ENCODE measurements around the gene POLR1H.
"Not testable (repeated sequence)": the region's sequence is repeated elsewhere in the genome, so short reads cannot be mapped to it uniquely, and the experiment has no call there.

POLR1H gene, protein sequence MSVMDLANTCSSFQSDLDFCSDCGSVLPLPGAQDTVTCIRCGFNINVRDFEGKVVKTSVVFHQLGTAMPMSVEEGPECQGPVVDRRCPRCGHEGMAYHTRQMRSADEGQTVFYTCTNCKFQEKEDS

GRCh38 chr6:30061092-30061857 is at the start of gene POLR1H:
Gene POLR1H (plus strand): TSS chr6:30061265. CDS start chr6:30061525, 260 bp downstream.
- DNase-seq (ENCODE audit: low spot score), result peak; percentile 72

GRCh38 chr6:30013291-30013922 is 47.7 kb upstream of the POLR1H start:
- peak; percentile 60 for DNase-seq (ENCODE audit: low spot score)

- no peak for DNase-seq (ENCODE audit: low spot score)
Measured at GRCh38 chr6:30019819-30020218, 41.2 kb upstream of the POLR1H start.

- DNase-seq (ENCODE audit: low spot score), result no peak
Measured at GRCh38 chr6:30020626-30021025, 40.4 kb upstream of the POLR1H start.

DNA sequence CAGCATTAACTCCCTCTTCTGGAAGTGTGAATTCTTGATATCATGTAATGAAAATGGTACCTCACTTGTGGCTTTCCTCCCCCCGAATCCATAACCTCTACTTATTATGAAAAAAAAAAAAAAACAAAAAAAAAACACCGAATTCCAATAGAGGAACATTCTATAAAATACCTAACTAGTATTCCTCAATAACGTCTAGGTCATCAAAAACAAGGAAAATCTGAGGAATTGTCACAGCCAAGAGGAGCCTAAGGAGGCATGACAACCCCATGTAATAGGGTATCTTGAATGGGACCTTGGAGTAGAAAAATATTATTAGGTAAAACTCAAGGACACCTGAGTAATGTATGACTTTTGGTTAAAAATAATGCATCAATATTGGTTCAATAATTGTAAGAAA is 38.9 kb upstream of the POLR1H start:
- DNase-seq (ENCODE audit: low spot score), result no peak

DNA sequence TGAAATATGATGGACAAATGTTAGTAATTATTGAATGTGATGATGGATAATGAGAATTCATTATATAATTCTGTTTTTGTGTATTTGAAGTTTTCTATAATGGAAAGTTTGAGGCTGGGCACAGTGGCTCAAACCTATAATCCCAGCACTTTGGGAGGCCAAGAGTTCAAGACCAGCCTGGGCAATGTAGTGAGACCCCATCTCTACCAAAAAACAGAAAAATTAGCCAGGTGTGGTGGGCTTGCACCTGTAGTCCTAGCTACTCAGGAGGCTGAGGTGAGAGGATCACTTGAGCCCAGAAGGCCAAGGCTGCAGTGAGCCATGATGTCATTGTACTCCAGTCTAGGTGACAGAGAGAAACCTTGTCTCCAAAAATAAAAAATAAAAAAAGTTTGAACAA is 38.4 kb upstream of the POLR1H start:
- not testable (repeated sequence) for DNase-seq (ENCODE audit: low spot score)

- DNase-seq (ENCODE audit: low spot score), result peak; percentile 15
Measured at GRCh38 chr6:30025186-30025585, 35.9 kb upstream of the POLR1H start.

GRCh38 chr6:30029588-30029987 is 31.5 kb upstream of the POLR1H start:
- DNase-seq (ENCODE audit: low spot score), result no peak

GRCh38 chr6:30031381-30031780 is 29.7 kb upstream of the POLR1H start:
- DNase-seq (ENCODE audit: low spot score), result no peak

- DNase-seq (ENCODE audit: low spot score), result not testable (repeated sequence)
Measured at GRCh38 chr6:30033440-30033839, 27.6 kb upstream of the POLR1H start.

DNA sequence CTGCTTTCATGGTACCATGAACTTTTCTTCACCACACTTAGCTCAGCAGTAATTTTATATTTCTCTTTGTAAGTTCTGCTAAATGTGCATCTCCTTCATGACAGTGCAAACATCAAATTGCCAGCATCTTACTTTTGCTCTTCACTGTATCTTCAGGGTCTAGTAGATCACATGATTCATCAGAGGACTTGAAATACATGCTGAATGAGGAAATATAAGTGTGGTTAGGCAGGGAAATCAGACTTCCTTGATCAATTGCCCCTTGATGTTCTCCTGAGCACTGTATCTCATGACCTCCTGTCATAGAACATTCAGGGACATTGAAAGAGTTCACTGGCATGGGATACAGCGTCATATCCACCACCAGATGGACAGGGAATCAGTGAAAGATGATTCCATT is 25.3 kb upstream of the POLR1H start:
- no peak for DNase-seq (ENCODE audit: low spot score)

DNA sequence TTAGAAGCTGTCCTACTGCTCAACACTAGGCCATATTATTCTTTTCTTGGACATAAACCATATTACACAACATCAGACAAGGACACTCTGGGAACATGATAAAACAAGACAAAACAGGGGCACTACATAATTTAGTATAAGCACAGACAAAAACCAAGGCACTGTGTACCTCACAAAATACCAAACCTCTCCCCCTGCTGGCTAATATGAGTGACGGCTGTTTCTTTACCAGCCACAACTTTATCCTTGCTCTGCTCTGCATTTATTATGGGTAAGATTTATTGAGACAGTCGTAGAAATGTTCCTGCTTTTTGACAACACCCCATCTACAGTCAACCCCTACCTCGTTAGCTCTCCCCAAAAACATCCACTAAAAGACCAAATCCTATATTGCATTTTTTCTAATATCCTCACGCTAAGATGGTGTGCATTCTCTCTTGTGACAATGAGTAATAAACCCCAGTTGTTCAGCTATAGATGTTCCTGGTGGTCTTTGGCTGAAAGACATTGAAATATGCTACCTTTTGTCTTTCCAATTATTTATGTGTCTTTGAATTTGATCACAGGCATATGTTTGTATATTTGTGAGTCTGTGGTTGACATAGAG is 23.8 kb upstream of the POLR1H start:
- peak; percentile 44 for DNase-seq (ENCODE audit: low spot score)

DNA sequence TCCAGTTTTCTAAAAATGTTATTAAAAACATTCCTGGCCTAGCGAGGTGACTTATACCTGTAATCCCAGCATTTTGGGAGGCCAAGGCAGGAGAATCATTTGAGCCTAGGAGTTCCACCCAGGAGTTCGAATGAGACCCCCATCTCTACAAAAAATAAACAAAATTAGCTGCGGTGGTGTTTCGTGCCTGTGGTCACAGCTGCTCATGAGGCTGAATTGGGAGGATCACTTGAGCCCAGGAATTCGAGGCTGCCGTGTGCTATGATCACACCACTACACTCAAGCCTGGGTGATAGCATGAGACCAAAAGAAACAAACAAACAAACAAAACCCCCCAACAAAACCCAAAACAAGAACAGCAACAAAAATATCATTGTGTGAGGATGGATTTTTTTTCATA is 19.8 kb upstream of the POLR1H start:
- DNase-seq (ENCODE audit: low spot score), result no peak

DNA sequence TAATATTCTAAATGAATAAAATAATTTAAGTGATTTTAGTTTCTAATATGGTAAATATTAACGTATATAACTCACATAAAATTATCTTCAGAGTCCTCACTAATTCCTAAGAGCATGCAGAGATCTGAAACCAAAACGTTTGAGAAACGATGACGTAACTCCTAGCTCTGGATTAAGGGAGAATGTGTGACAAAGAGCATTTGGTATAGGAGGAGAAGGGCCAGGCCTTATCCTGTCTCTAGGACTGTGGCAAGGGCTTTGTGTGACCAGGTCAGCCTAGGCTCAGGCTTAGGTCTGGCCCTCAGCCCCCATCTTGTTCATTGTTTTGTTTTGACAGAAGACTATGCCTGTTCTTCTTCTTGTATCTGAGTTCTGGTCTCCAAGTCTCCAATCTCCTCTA is 19.2 kb upstream of the POLR1H start:
- DNase-seq (ENCODE audit: low spot score), result peak; percentile 8

DNA sequence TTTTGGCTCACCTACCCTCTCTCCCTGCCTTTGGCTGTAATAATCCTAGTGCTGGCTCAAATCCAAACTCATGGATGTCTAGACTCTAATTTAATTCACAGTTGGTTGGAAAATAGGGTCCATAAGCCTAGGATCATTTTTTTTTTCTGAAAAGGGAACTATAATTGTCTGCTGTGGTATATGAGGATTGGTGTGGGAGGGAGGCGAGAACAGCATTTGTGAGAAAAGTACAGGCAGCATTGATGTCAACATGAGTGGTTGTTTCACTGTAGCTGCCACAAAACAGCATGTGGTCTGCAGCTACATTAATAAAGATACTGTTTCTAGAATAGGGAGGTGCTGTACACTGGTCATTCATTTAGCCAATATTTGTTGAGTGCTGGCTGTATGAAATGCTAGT is 18.6 kb upstream of the POLR1H start:
- DNase-seq (ENCODE audit: low spot score), result no peak

- DNase-seq (ENCODE audit: low spot score), result no peak
Measured at GRCh38 chr6:30042914-30043313, 18.2 kb upstream of the POLR1H start.

- DNase-seq (ENCODE audit: low spot score), result no peak
Measured at GRCh38 chr6:30043744-30044143, 17.3 kb upstream of the POLR1H start.

GRCh38 chr6:30044630-30045029 is 16.4 kb upstream of the POLR1H start:
- no peak for DNase-seq (ENCODE audit: low spot score)

GRCh38 chr6:30047220-30047619 is 13.8 kb upstream of the POLR1H start:
- DNase-seq (ENCODE audit: low spot score), result no peak

- DNase-seq (ENCODE audit: low spot score), result no peak
Measured at GRCh38 chr6:30053682-30054081, 7.4 kb upstream of the POLR1H start.

GRCh38 chr6:30055513-30055912 is 5.6 kb upstream of the POLR1H start:
- no peak for DNase-seq (ENCODE audit: low spot score)

GRCh38 chr6:30060606-30061091 is 416 bp upstream of the POLR1H start:
- no peak for DNase-seq (ENCODE audit: low spot score)

Measured in HuH-7 (cell line).